Neural progenitor cell (in vitro differentiated cells): ENCODE data around the gene PLCB1. TPM values are rescaled to one million over a fixed set of nuclear protein-coding genes. Genes with fewer than 3 reads are reported as not detected.

ENCODE experiments used
- DNase-seq: peaks from one replicate; pipeline ENCODE4 v3.0.0-alpha.2; 2016; ENCODE audit warnings: low spot score
- H2AFZ ChIP-seq: fragments of 200-600 bp; sonication (generic); replicated peaks from 2 replicates; pipeline ENCODE4 v1.6.1; 2016; ENCODE audit warnings: antibody characterized with exemption
- H3F3A ChIP-seq: fragments of 200-600 bp; sonication (generic); 2 replicates; pipeline ENCODE4 v1.6.1; 2016; ENCODE audit warnings: antibody characterized with exemption, low read depth
- H3K27ac ChIP-seq: fragments of 200-600 bp; sonication (generic); 2 replicates; pipeline ENCODE4 v1.5.1; 2016; ENCODE audit warnings: mild to moderate bottlenecking
- H3K27me3 ChIP-seq: fragments of 200-600 bp; sonication (generic); 2 replicates; pipeline ENCODE4 v1.6.1; 2016; ENCODE audit warnings: mild to moderate bottlenecking, moderate library complexity
- H3K36me3 ChIP-seq: fragments of 200-600 bp; sonication (generic); 2 replicates; pipeline ENCODE4 v1.5.1; 2016
- H3K4me1 ChIP-seq: fragments of 200-600 bp; sonication (generic); 2 replicates; pipeline ENCODE4 v1.6.1; 2016; ENCODE audit warnings: mixed run types
- H3K4me2 ChIP-seq: fragments of 200-600 bp; sonication (generic); 2 replicates; pipeline ENCODE4 v1.6.1; 2016
- H3K4me3 ChIP-seq: fragments of 200-600 bp; sonication (generic); 2 replicates; pipeline ENCODE4 v1.5.1; 2016
- H3K79me2 ChIP-seq: fragments of 200-600 bp; sonication (generic); 2 replicates; pipeline ENCODE4 v1.6.1; 2016; ENCODE audit warnings: low read depth
- H3K9ac ChIP-seq: fragments of 200-600 bp; sonication (generic); 2 replicates; pipeline ENCODE4 v1.6.1; 2016
- H3K9me3 ChIP-seq: fragments of 200-600 bp; sonication (generic); 2 replicates; pipeline ENCODE4 v1.5.1; 2016; ENCODE audit warnings: low read depth
- H4K20me1 ChIP-seq: fragments of 200-600 bp; sonication (generic); 2 replicates; pipeline ENCODE4 v1.6.1; 2016; ENCODE audit warnings: low read depth
- H3K27ac Mint-ChIP-seq: 3 replicates; pipeline ENCODE4 v1.8.0; 2021; ENCODE audit warnings: mixed read lengths
- H3K27me3 Mint-ChIP-seq: 2 replicates; pipeline ENCODE4 v1.8.0; 2022; ENCODE audit warnings: low read depth, mild to moderate bottlenecking, inconsistent platforms, moderate library complexity, mixed read lengths; ENCODE audit not compliant: insufficient read depth
- H3K36me3 Mint-ChIP-seq: 3 replicates; pipeline ENCODE4 v1.8.0; 2021; ENCODE audit warnings: mixed read lengths
- H3K4me1 Mint-ChIP-seq: 3 replicates; pipeline ENCODE4 v1.8.0; 2021; ENCODE audit warnings: mixed read lengths
- H3K4me3 Mint-ChIP-seq: 3 replicates; pipeline ENCODE4 v1.8.0; 2021; ENCODE audit warnings: mild to moderate bottlenecking, moderate library complexity, mixed read lengths
- H3K9me3 Mint-ChIP-seq: 3 replicates; pipeline ENCODE4 v1.8.0; 2020; ENCODE audit warnings: mixed read lengths
- CTCF ChIP-seq: fragments of 200-600 bp; sonication (generic); IDR thresholded peaks from 2 replicates; pipeline ENCODE4 v1.5.1; 2017; ENCODE audit warnings: antibody characterized with exemption, mild to moderate bottlenecking
- EZH2 ChIP-seq: fragments of 200-600 bp; sonication (generic); IDR thresholded peaks from 2 replicates; pipeline ENCODE4 v1.6.1; 2017; ENCODE audit warnings: antibody characterized with exemption, mild to moderate bottlenecking, moderate library complexity
- EZH2phosphoT487 ChIP-seq: fragments of 200-600 bp; sonication (generic); IDR thresholded peaks from 2 replicates; pipeline ENCODE4 v1.6.1; 2017; ENCODE audit warnings: antibody characterized with exemption
- total RNA-seq: library from RNA; depleted of rRNA; stranded (reverse); fragments of >200 nt; gene quantifications from 2 replicates; pipeline ENCODE4 v1.2.3, GENCODE V29; 2015; ENCODE audit warnings: low replicate concordance

Gene PLCB1
- total RNA-seq, 1 donor from 2014 or later, result 30.2 TPM

GRCh38 chr20:8735674-8736073, 603.6 kb downstream of the PLCB1 start:
- Histone ChIP-seq H3K9ac (no peak overlapping the region), H2AFZ (no peak overlapping the region), H3F3A (no peaks in the 10 kb centered on the region), H3K4me3 (no peak overlapping the region), H3K9me3 (no peaks in the 10 kb centered on the region), H3K36me3 (no peaks in the 10 kb centered on the region), H3K27me3 (no peaks in the 10 kb centered on the region), H3K27ac (no peak overlapping the region), H3K79me2 (no peaks in the 10 kb centered on the region), H3K4me1 (no peaks in the 10 kb centered on the region), H3K4me2 (no peak overlapping the region), H4K20me1 (no peaks in the 10 kb centered on the region)
- no peaks in the 10 kb centered on the region for H3K27me3 Mint-ChIP-seq
- H3K9me3 Mint-ChIP-seq, result no peaks in the 10 kb centered on the region
- no peak overlapping the region for H3K4me3 Mint-ChIP-seq
- H3K36me3 Mint-ChIP-seq, result peaks cover 2% of the 10 kb centered on the region
- TF ChIP-seq EZH2phosphoT487 (no peak), EZH2 (no peak), CTCF (no peak)
- no peak for DNase-seq
- H3K4me1 Mint-ChIP-seq, result no peaks in the 10 kb centered on the region
- no peak overlapping the region for H3K27ac Mint-ChIP-seq

- Histone ChIP-seq H2AFZ (no peak overlapping the region), H3F3A (no peaks in the 10 kb centered on the region), H3K79me2 (no peaks in the 10 kb centered on the region), H3K4me3 (no peak overlapping the region), H3K4me2 (no peak overlapping the region), H3K4me1 (no peaks in the 10 kb centered on the region), H3K9ac (no peak overlapping the region), H3K9me3 (no peaks in the 10 kb centered on the region), H3K27me3 (no peaks in the 10 kb centered on the region), H4K20me1 (no peaks in the 10 kb centered on the region), H3K36me3 (no peaks in the 10 kb centered on the region), H3K27ac (no peak overlapping the region)
- TF ChIP-seq EZH2, result no peak
- TF ChIP-seq EZH2phosphoT487, result no peak
- H3K4me3 Mint-ChIP-seq, result no peak overlapping the region
- no peaks in the 10 kb centered on the region for H3K4me1 Mint-ChIP-seq
- no peak overlapping the region for H3K27ac Mint-ChIP-seq
- peaks cover 14% of the 10 kb centered on the region for H3K36me3 Mint-ChIP-seq
- no peak for DNase-seq
- H3K9me3 Mint-ChIP-seq, result no peaks in the 10 kb centered on the region
- H3K27me3 Mint-ChIP-seq, result no peaks in the 10 kb centered on the region
Measured at GRCh38 chr20:8740265-8740664, 608.2 kb downstream of the PLCB1 start.

- Histone ChIP-seq H2AFZ (no peak overlapping the region), H3K9me3 (no peaks in the 10 kb centered on the region), H4K20me1 (no peaks in the 10 kb centered on the region), H3K9ac (no peak overlapping the region), H3K79me2 (no peaks in the 10 kb centered on the region), H3K4me3 (no peak overlapping the region), H3K27me3 (no peaks in the 10 kb centered on the region), H3K4me1 (no peaks in the 10 kb centered on the region), H3K4me2 (no peak overlapping the region), H3K27ac (no peak overlapping the region), H3F3A (no peaks in the 10 kb centered on the region), H3K36me3 (no peaks in the 10 kb centered on the region)
- H3K27ac Mint-ChIP-seq, result no peak overlapping the region
- H3K9me3 Mint-ChIP-seq, result no peaks in the 10 kb centered on the region
- H3K27me3 Mint-ChIP-seq, result no peaks in the 10 kb centered on the region
- TF ChIP-seq EZH2phosphoT487 (no peak), CTCF (no peak), EZH2 (no peak)
- peaks cover 14% of the 10 kb centered on the region for H3K36me3 Mint-ChIP-seq
- no peak overlapping the region for H3K4me3 Mint-ChIP-seq
- no peak for DNase-seq
- no peaks in the 10 kb centered on the region for H3K4me1 Mint-ChIP-seq
Measured at GRCh38 chr20:8744228-8744844, 612.3 kb downstream of the PLCB1 start.

GRCh38 chr20:8749101-8749500, 617.0 kb downstream of the PLCB1 start:
- Histone ChIP-seq H3F3A (peaks cover 3% of the 10 kb centered on the region), H3K4me1 (no peaks in the 10 kb centered on the region), H3K27ac (no peak overlapping the region), H3K4me2 (no peak overlapping the region), H3K36me3 (no peaks in the 10 kb centered on the region), H3K9ac (no peak overlapping the region), H3K9me3 (no peaks in the 10 kb centered on the region), H4K20me1 (no peaks in the 10 kb centered on the region), H3K4me3 (no peak overlapping the region), H3K79me2 (no peaks in the 10 kb centered on the region), H3K27me3 (no peaks in the 10 kb centered on the region), H2AFZ (no peak overlapping the region)
- Mint-ChIP-seq H3K4me1 (no peaks in the 10 kb centered on the region), H3K27ac (no peak overlapping the region), H3K36me3 (peaks cover 1% of the 10 kb centered on the region), H3K27me3 (no peaks in the 10 kb centered on the region), H3K4me3 (no peak overlapping the region), H3K9me3 (no peaks in the 10 kb centered on the region)
- TF ChIP-seq CTCF (no peak), EZH2phosphoT487 (no peak)
- no peak for DNase-seq
